HG02763 (cell line): Measurements from ENCODE around the gene GSKIP.
"Not testable (repeated sequence)": the region's sequence is repeated elsewhere in the genome, so short reads cannot be mapped to it uniquely, and the experiment has no call there.

Experiments used
- ATAC-seq: cut with Tn5 transposase; IDR thresholded peaks from one replicate; pipeline ENCODE4 v1.9.1; 2021; ENCODE audit warnings: mild to moderate bottlenecking, moderate library complexity; ENCODE audit not compliant: unreplicated experiment

Gene GSKIP, protein sequence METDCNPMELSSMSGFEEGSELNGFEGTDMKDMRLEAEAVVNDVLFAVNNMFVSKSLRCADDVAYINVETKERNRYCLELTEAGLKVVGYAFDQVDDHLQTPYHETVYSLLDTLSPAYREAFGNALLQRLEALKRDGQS

GRCh38 chr14:96362965-96363750 lies at the start of gene GSKIP, which contains the start of gene ATG2B:
Gene GSKIP (plus strand): TSS chr14:96363526. CDS start chr14:96382248, 18,722 bp downstream.
Gene ATG2B (minus strand): TSS chr14:96363341. CDS start chr14:96362976, 365 bp downstream.
- peak; percentile 77 for ATAC-seq

DNA sequence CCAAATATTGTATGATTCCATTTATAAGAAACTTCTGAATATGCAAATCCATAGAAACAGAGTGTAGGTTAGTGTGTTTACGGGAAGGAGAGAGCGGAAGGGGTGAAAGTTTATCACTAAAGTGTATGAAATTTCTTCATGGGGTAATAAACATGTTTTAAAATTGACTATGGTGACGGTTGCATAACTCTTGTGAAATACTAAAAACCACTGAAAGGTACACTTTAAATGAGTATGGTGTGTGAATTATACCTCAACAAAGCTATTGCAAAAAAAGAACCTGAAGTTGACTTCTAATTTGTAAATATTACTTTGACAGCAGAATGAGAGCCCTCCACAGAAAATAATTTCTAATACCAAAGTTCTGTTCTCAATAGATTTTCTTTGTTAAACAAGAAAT lies 47.2 kb upstream of the GSKIP start:
- no peak for ATAC-seq

- no peak for ATAC-seq
Measured at GRCh38 chr14:96318836-96319235, 44.5 kb upstream of the GSKIP start.

GRCh38 chr14:96320605-96321004 lies 42.7 kb upstream of the GSKIP start:
- no peak for ATAC-seq

DNA sequence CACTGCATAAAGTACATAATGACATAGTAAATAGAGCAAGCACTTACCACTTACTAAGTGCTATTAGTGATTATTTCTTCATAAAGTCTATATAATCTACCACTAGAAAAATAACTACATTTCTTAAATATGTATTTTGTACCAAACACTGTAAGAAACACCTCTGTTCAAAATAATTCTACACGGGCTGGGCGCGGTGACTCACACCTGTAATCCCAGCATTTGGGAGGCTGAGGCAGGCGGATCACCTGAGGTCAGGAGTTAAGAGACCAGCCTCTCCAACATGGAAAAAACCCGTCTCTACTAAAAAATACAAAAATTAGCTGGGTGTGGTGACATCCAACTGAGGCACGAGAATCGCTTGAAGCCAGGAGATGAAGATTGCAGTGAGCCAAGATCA lies 39.1 kb upstream of the GSKIP start:
- no peak for ATAC-seq

GRCh38 chr14:96338551-96338950 lies 24.8 kb upstream of the GSKIP start:
- no peak for ATAC-seq

DNA sequence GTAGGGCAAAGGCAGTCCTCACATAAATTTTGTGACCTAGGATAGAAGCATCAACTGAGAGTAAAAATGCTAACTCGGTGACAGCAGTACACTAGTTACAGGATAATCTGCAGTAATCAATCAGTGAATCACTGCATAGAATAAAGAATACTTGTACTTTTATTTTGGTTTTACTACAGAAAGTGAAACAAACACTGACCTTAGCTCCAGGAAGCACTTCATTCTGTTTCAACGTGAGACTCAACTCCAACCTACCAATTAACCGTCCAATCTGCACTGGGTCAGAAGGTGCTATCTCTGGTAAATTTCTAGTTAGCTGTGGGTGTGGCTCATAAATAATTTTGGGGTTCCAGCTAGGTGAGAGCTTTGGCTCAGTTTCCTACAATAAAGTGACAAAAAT lies 22.0 kb upstream of the GSKIP start:
- no peak for ATAC-seq

GRCh38 chr14:96345669-96346068 lies 17.7 kb upstream of the GSKIP start:
- no peak for ATAC-seq

GRCh38 chr14:96347957-96348356 lies 15.4 kb upstream of the GSKIP start:
- not testable (repeated sequence) for ATAC-seq

- ATAC-seq = no peak
Measured at GRCh38 chr14:96349286-96350075, 13.8 kb upstream of the GSKIP start.

GRCh38 chr14:96351986-96352385 lies 11.3 kb upstream of the GSKIP start:
- ATAC-seq = no peak

GRCh38 chr14:96352708-96353107 lies 10.6 kb upstream of the GSKIP start:
- ATAC-seq = no peak

DNA sequence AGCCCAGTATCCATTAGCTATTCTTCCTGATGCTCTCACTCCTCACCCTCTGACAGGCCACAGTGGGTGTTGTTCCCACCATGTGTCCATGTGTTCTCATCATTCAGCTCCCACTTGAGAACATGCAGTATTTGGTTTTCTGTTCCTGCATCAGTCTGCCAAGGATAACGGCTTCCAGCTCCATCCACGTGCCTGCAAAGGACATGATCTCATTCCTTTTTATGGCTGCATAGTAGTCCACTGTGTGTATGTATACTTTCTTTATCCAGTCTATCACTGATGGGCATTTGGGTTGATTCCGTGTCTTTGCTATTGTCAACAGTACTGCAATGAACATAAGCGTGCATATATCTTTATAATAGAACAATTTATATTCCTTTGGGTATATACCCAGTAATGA lies 9.1 kb upstream of the GSKIP start:
- no peak for ATAC-seq

- no peak for ATAC-seq
Measured at GRCh38 chr14:96357216-96357615, 6.1 kb upstream of the GSKIP start.

DNA sequence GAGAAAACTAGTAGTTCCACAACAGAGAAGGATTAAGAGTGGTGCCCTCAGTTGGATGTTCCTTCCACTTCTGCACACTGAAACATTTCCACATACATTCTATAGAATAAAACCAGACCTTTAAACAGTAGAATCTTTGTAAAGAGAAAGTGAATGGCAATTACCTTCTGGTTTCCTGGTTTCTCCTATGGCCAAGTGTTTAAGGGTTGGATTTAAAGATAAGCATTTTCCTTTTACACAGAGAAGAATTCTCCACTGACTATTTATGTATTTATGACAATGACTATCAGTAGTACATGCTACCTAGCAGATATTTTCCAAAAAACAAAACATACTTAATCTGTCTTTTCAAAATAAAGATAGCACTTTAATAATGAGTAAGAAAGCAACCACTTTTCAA lies 3.4 kb upstream of the GSKIP start:
- ATAC-seq = no peak

GRCh38 chr14:96362071-96362964 lies 1.0 kb upstream of the GSKIP start:
- ATAC-seq = peak; percentile 14

- ATAC-seq = peak; percentile 18
Measured at GRCh38 chr14:96363751-96364336, 518 bp downstream of the GSKIP start.

DNA sequence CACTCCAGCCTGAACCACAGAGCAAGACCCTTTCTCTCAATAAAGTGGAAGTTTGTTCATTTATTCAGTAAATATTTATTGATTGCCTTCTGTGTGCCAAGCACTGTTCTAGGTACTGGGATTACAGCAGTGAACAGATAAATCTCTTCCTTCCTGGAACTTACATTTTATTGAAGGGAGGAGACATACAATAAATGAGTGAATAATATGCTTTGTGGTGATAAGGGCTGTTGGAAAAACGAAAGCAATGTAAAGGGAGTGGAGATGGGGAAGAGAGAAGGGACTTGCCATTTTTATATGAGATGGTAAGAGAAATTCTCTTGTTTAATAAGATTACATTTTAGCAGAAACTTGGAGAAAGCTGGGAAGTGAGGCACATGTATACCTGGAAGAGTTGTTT lies 1.6 kb downstream of the GSKIP start:
- no peak for ATAC-seq

DNA sequence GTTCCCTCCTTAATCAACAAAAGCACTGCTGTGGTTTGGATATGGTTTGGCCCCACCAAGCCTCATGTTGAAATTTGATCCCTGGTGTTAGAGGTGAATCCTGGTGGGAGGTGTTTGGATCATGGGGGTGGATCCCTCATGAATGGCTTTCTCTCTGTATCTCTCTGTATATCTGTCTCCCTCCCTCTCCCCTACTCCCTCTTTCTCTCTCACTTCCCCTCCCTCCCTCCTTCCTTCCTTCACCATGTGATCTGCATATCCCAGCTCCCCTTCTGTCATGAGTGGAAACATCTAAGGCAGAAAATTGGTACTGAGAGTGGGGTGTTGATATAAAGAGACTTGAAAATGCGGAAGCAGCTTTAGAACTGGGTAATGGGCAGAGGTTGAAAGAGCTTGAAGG lies 5.2 kb downstream of the GSKIP start:
- no peak for ATAC-seq

GRCh38 chr14:96370528-96370927 lies 7.2 kb downstream of the GSKIP start:
- no peak for ATAC-seq
